HEK293T (cell line): ENCODE data around the gene MYO18A.

Experiments used
- ELF4 ChIP-seq: fragments of 450-650 bp; IDR thresholded peaks from 2 replicates; pipeline ENCODE4 v1.6.1; 2017; ENCODE audit warnings: antibody characterized with exemption
- FOXK2 ChIP-seq: fragments of 450-650 bp; IDR thresholded peaks from 2 replicates; pipeline ENCODE4 v1.6.1; 2016; ENCODE audit warnings: mild to moderate bottlenecking
- FOXM1 ChIP-seq: fragments of 450-650 bp; IDR thresholded peaks from 2 replicates; pipeline ENCODE4 v1.6.1; 2017; ENCODE audit warnings: mild to moderate bottlenecking, borderline replicate concordance
- HDGF ChIP-seq: fragments of 450-650 bp; IDR thresholded peaks from 2 replicates; pipeline ENCODE4 v1.6.1; 2017; ENCODE audit warnings: antibody characterized with exemption, borderline replicate concordance
- L3MBTL2 ChIP-seq: fragments of 450-650 bp; conservative IDR thresholded peaks from 2 replicates; pipeline ENCODE4 v1.6.1; 2016; ENCODE audit warnings: mild to moderate bottlenecking
- SP1 ChIP-seq: fragments of 450-650 bp; IDR thresholded peaks from 2 replicates; pipeline ENCODE4 v1.6.1; 2017
- ZNF384 ChIP-seq: fragments of 450-650 bp; IDR thresholded peaks from 2 replicates; pipeline ENCODE4 v1.6.1; 2016

DNA sequence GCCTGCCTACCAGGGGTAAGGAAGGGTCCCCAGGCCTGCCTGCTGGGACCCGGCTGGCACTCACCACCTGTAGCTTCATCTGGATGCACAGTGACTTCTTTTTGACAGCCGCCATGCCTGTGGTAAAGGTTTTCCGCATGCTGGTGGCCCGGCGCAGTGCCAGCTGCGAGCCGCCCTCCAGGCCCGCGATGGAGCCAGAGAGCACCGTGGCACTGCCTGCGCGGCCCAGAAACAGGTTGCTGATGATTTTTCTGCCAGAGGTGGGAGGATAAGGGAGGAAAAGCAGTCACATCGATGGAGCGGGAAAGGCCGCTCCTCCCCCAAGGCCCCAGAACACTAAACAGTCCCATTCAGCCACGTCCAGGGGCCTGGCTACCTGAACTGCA is 69.8 kb downstream of the MYO18A start:
- TF ChIP-seq FOXM1 = no peak
- no peak for TF ChIP-seq ELF4
- no peak for TF ChIP-seq SP1
- no peak for TF ChIP-seq FOXK2
- no peak for TF ChIP-seq ZNF384
- no peak for TF ChIP-seq HDGF
- TF ChIP-seq L3MBTL2 = no peak
